SHP77 (cell line): ENCODE measurements around the gene COL6A3.
"Not testable (repeated sequence)": the region's sequence is repeated elsewhere in the genome, so short reads cannot be mapped to it uniquely, and the experiment has no call there.

Experiments
- DNase-seq, 2 experiments: peaks; one replicate each; lab custom pipeline; 2025; lab: John Stamatoyannopoulos, UW

The COL6A3 gene

GRCh38 chr2:237412646-237412987, 1.3 kb downstream of the COL6A3 start:
- no peak for DNase-seq

- DNase-seq: no peak
Measured at GRCh38 chr2:237411683-237412423, 2.1 kb downstream of the COL6A3 start.

- DNase-seq: no peak
Measured at GRCh38 chr2:237411092-237411601, 2.8 kb downstream of the COL6A3 start.

- not testable (repeated sequence) for DNase-seq
Measured at GRCh38 chr2:237409263-237409662, 4.7 kb downstream of the COL6A3 start.

- no peak for DNase-seq
Measured at GRCh38 chr2:237408335-237409000, 5.5 kb downstream of the COL6A3 start.

- DNase-seq: no peak
Measured at GRCh38 chr2:237407700-237408099, 6.3 kb downstream of the COL6A3 start.

GRCh38 chr2:237406371-237406895, 7.5 kb downstream of the COL6A3 start:
- DNase-seq: no peak

GRCh38 chr2:237405605-237406004, 8.4 kb downstream of the COL6A3 start:
- no peak for DNase-seq

GRCh38 chr2:237405006-237405559, 8.9 kb downstream of the COL6A3 start:
- no peak for DNase-seq

GRCh38 chr2:237404413-237404812, 9.6 kb downstream of the COL6A3 start:
- DNase-seq: no peak

GRCh38 chr2:237403024-237403882, 10.7 kb downstream of the COL6A3 start:
- DNase-seq: no peak

- no peak for DNase-seq
Measured at GRCh38 chr2:237400199-237400598, 13.8 kb downstream of the COL6A3 start.

- DNase-seq: no peak
Measured at GRCh38 chr2:237397072-237397471, 16.9 kb downstream of the COL6A3 start.

- no peak for DNase-seq
Measured at GRCh38 chr2:237393523-237393922, 20.4 kb downstream of the COL6A3 start.

- DNase-seq: no peak
Measured at GRCh38 chr2:237392186-237392585, 21.8 kb downstream of the COL6A3 start.

- no peak for DNase-seq
Measured at GRCh38 chr2:237391140-237391539, 22.8 kb downstream of the COL6A3 start.

- no peak for DNase-seq
Measured at GRCh38 chr2:237390235-237390634, 23.7 kb downstream of the COL6A3 start.

- no peak for DNase-seq
Measured at GRCh38 chr2:237389831-237390230, 24.1 kb downstream of the COL6A3 start.

GRCh38 chr2:237388036-237388435, 25.9 kb downstream of the COL6A3 start:
- no peak for DNase-seq

- DNase-seq: no peak
Measured at GRCh38 chr2:237384672-237385020, 29.3 kb downstream of the COL6A3 start.

- no peak for DNase-seq
Measured at GRCh38 chr2:237383991-237384671, 29.8 kb downstream of the COL6A3 start.

GRCh38 chr2:237380768-237381167, 33.2 kb downstream of the COL6A3 start:
- DNase-seq: no peak
